SU-DHL-6 (cell line): Measurements from ENCODE around the gene EFNA5.

Source experiments
- EZH2phosphoT487 ChIP-seq: fragments of 200-600 bp; sonication (generic), shearing (Covaris generic); conservative IDR thresholded peaks from 2 replicates; pipeline ENCODE4 v1.6.1; 2018; ENCODE audit warnings: mild to moderate bottlenecking, antibody characterized with exemption, low read length, moderate library complexity, mixed read lengths
- TF ChIP-seq, protein P1 (sequence below): fragments of 200-600 bp; sonication (generic); IDR thresholded peaks from one replicate; pipeline ENCODE4 v1.5.1; 2017; ENCODE audit warnings: antibody characterized with exemption, mild to moderate bottlenecking, low read length, moderate library complexity; ENCODE audit not compliant: insufficient read depth, poor library complexity, severe bottlenecking

DNA sequence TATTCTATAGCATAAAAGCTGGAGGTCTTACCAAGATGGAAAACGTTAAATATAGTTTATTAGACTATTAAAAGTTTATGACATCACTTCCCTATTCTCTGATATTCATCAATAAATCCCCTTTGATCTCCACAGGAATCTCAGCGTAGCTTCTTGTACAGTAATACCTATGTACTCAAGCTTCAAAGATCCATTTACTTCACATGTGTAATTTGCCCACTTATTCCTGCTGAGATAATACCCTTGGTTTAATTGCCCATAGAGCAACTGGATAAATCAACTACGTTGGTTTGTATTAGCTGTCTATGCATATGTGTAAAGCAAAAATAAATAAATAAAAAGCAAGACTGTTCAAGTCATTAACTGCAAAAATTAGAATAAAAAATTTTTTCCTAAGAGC lies 219.7 kb downstream of the EFNA5 start:
- TF ChIP-seq, protein P1, sequence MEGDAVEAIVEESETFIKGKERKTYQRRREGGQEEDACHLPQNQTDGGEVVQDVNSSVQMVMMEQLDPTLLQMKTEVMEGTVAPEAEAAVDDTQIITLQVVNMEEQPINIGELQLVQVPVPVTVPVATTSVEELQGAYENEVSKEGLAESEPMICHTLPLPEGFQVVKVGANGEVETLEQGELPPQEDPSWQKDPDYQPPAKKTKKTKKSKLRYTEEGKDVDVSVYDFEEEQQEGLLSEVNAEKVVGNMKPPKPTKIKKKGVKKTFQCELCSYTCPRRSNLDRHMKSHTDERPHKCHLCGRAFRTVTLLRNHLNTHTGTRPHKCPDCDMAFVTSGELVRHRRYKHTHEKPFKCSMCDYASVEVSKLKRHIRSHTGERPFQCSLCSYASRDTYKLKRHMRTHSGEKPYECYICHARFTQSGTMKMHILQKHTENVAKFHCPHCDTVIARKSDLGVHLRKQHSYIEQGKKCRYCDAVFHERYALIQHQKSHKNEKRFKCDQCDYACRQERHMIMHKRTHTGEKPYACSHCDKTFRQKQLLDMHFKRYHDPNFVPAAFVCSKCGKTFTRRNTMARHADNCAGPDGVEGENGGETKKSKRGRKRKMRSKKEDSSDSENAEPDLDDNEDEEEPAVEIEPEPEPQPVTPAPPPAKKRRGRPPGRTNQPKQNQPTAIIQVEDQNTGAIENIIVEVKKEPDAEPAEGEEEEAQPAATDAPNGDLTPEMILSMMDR: no peak
- TF ChIP-seq EZH2phosphoT487: no peak
